ENCODE results near the gene NUP54. TPM values are rescaled to one million over a fixed set of nuclear protein-coding genes. Genes with fewer than 3 reads are reported as not detected.

Gene NUP54
- total RNA-seq, 2 donors from 2014 or later: 13.7 to 33.3 TPM

DNA sequence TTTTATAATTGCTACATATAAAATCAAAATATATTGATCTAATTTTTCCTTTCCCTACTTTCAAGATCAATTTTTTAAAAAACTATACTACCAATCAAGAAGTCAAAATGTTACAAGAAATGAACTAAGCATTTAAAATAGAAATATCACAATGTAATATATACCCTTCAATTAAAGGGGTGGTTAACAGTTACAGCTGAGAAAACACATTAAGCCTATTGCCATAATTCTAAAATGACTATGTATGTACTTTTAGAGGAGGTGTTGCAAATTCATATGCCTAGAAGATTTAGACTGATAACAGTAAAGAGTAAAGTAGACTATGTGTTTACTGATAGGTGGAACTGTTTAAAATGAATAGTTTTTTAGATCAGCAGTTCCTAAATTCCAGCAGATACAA, 3.7 kb downstream of the NUP54 start:
- peaks cover 36% of the 10 kb centered on the region for H3K4me1 ChIP-seq
- intact Hi-C loops (cut with DNase I): no loop called here
- H3K9me3 ChIP-seq: no peaks in the 10 kb centered on the region
- ATAC-seq (no peak), DNase-seq (no peak)
- H3K4me3 ChIP-seq: no peak overlapping the region
- no peaks in the 10 kb centered on the region for H3K36me3 ChIP-seq (replicated peaks in 1 of 2; ENCODE audit: insufficient read depth in 1 of 2, low read depth in 2 of 2)
- TF ChIP-seq, protein P1, sequence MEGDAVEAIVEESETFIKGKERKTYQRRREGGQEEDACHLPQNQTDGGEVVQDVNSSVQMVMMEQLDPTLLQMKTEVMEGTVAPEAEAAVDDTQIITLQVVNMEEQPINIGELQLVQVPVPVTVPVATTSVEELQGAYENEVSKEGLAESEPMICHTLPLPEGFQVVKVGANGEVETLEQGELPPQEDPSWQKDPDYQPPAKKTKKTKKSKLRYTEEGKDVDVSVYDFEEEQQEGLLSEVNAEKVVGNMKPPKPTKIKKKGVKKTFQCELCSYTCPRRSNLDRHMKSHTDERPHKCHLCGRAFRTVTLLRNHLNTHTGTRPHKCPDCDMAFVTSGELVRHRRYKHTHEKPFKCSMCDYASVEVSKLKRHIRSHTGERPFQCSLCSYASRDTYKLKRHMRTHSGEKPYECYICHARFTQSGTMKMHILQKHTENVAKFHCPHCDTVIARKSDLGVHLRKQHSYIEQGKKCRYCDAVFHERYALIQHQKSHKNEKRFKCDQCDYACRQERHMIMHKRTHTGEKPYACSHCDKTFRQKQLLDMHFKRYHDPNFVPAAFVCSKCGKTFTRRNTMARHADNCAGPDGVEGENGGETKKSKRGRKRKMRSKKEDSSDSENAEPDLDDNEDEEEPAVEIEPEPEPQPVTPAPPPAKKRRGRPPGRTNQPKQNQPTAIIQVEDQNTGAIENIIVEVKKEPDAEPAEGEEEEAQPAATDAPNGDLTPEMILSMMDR (IDR thresholded peaks at IDR 0.05): no peak
- TF ChIP-seq POLR2A (IDR thresholded peaks at IDR 0.05): no peak
- H3K27me3 ChIP-seq: no peaks in the 10 kb centered on the region
- no peak overlapping the region for H3K27ac ChIP-seq

- no peak for DNase-seq
- H3K36me3 ChIP-seq (replicated peaks in 1 of 2; ENCODE audit: insufficient read depth in 1 of 2, low read depth in 2 of 2): peaks cover 0 to 5% of the 10 kb centered on the region in 2 donors
- H3K4me1 ChIP-seq: peaks cover 16% of the 10 kb centered on the region
- TF ChIP-seq, protein P1 (IDR thresholded peaks at IDR 0.05): no peak
- no peak for TF ChIP-seq POLR2A (IDR thresholded peaks at IDR 0.05)
- 91 to 96% methylated on average over 3 of the region's 3 CpGs for WGBS, 2 donors
- H3K27me3 ChIP-seq: no peaks in the 10 kb centered on the region
- no peak for ATAC-seq
- intact Hi-C loops (cut with DNase I): no loop called here
- no peak overlapping the region for H3K4me3 ChIP-seq
- no peaks in the 10 kb centered on the region for H3K9me3 ChIP-seq
- H3K27ac ChIP-seq: no peak overlapping the region
Measured at GRCh38 chr4:76141241-76141640, 7.0 kb downstream of the NUP54 start.

DNA sequence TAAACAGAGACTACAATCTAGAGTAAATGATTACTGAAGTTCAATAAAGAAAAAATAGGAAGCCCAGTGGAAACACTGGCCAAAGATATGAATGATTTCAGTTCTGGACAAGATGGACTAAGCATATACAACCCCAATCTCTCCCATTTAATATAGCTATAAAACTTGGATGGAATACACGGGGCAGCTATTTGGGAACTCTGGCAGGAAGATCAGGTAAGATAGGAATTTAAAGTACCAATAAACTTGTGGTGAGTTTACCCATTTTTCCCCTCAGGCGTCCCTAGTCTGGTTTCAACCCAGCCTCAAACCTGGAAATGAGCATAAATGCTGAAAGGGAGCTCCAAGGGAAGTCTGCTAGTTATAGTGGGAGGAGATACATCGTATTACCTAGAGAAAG, 20.4 kb downstream of the NUP54 start:
- peaks cover 5 to 9% of the 10 kb centered on the region in 2 donors for H3K36me3 ChIP-seq (replicated peaks in 1 of 2; ENCODE audit: insufficient read depth in 1 of 2, low read depth in 2 of 2)
- TF ChIP-seq POLR2A (IDR thresholded peaks at IDR 0.05): no peak
- TF ChIP-seq, protein P1 (IDR thresholded peaks at IDR 0.05): no peak
- DNase-seq: no peak
- H3K9me3 ChIP-seq: no peaks in the 10 kb centered on the region
- WGBS, 2 donors: 96% methylated on average over 3 of the region's 3 CpGs
- peaks cover 5% of the 10 kb centered on the region for H3K4me1 ChIP-seq
- H3K27me3 ChIP-seq: no peaks in the 10 kb centered on the region
- intact Hi-C loops (cut with DNase I): no loop called here
- ATAC-seq: no peak
- no peak overlapping the region for H3K27ac ChIP-seq
- no peak overlapping the region for H3K4me3 ChIP-seq

GRCh38 chr4:76125816-76126215, 22.4 kb downstream of the NUP54 start:
- DNase-seq: no peak
- Histone ChIP-seq H3K9me3 (no peaks in the 10 kb centered on the region), H3K27me3 (no peaks in the 10 kb centered on the region), H3K4me3 (no peak overlapping the region), H3K4me1 (peaks cover 5% of the 10 kb centered on the region), H3K36me3 (replicated peaks in 1 of 2; ENCODE audit: insufficient read depth in 1 of 2, low read depth in 2 of 2) (peaks cover 5 to 12% of the 10 kb centered on the region in 2 donors), H3K27ac (no peak overlapping the region)
- intact Hi-C loops (cut with DNase I): no loop called here
- ATAC-seq: no peak
- no peak for TF ChIP-seq POLR2A (IDR thresholded peaks at IDR 0.05)
- TF ChIP-seq, protein P1 (IDR thresholded peaks at IDR 0.05): no peak

DNA sequence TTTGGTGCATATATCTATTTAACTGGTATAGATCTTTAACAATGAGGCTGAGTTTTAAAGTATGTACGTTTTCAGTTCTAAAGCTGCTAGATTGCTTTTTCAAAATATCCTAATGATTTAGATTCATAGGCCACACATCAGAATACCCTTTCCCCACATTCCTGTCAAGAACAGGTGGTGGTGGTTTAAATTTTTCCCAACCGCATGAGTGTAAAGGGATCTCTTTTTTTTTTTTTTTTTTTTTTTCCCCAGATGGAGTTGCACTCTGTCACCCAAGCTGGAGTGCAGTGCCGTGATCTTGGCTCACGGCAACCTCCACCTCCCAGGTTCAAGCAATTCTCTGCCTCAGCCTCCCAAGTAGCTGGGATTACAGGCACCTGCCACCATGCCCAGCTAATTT, 28.0 kb downstream of the NUP54 start:
- H3K4me1 ChIP-seq: no peaks in the 10 kb centered on the region
- whole genome bisulfite sequencing, 2 donors: 36 to 64% methylated on average over 4 of the region's 4 CpGs
- no peaks in the 10 kb centered on the region for H3K9me3 ChIP-seq
- no peak for ATAC-seq
- peaks cover 4 to 20% of the 10 kb centered on the region in 2 donors for H3K36me3 ChIP-seq (replicated peaks in 1 of 2; ENCODE audit: insufficient read depth in 1 of 2, low read depth in 2 of 2)
- TF ChIP-seq POLR2A (IDR thresholded peaks at IDR 0.05): no peak
- TF ChIP-seq, protein P1 (IDR thresholded peaks at IDR 0.05): no peak
- no peaks in the 10 kb centered on the region for H3K27me3 ChIP-seq
- intact Hi-C loops (cut with DNase I): no loop called here
- H3K4me3 ChIP-seq: no peak overlapping the region
- no peak overlapping the region for H3K27ac ChIP-seq
- peak in 1 of 4 donors; percentile 18 for DNase-seq

Measured in body of pancreas (tissue), 4 donors.